ENCODE measurements around the gene IPO13.

Gene IPO13

GRCh38 chr1:43946236-43947060, at the start of gene IPO13:
IPO13 (plus strand) TSS chr1:43946950; CDS start chr1:43947601, 651 bp downstream.
- peak; percentile 63 for DNase-seq

DNA sequence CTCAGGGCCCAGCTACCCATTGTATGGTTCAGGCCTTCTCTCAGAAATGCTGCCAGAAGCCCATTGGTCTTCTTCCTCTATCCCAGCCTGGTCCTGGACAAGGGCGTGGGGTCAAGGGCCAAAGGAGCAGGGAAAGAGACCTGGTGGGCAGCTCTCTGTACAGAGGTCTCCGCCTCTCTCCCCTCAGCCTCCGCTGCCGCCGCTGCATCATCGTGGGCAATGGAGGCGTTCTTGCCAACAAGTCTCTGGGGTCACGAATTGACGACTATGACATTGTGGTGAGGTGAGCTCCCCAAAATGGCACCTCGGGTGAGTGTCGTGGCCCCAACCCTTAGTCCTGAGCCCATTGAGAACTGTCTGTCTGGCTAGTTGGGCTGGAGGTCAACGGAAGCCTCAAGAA, 47.8 kb upstream of the IPO13 start:
- DNase-seq, result no peak

GRCh38 chr1:43900386-43900785, 46.4 kb upstream of the IPO13 start:
- no peak for DNase-seq

- DNase-seq, result no peak
These were observed 45.4 kb upstream of the IPO13 start for GRCh38 chr1:43901196-43901961.

DNA sequence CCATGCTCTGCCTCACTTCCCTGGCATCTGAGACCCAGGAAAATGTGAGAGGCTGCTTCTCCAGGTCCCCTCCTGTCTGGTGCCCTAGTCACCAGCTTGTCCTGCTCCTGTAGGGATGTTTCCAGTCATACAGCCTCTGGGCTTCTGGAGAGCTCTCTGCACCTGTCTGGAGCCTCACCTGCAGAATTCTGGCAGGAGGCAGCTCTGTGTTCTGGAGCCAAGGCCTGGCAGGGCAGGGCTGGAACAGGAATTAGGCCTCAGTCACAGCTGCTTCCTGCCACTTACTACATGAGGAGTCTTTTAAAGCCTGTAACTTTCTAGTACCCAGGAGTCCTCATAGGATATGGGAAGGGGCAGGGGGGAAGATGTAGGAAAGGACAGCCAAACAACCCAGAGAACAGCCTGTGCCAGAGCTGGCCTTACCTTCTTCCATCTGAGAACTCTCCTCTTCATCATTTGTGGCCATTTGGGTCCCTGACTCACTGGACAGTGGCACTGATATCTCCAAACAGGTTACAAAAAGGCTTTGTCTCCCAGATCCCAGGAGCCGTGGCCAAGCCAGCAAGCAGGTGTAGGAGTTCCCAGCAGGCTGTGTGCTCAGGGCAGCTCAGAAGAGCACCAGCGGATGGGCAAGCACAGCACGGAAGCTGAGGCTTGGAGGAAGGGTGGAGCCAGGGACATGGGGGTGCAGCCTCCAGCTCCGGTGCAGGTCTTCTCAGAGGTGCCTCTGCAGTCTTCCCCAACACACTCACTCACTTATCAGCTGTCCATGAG, 44.5 kb upstream of the IPO13 start:
- no peak for DNase-seq

GRCh38 chr1:43904660-43905551, 41.8 kb upstream of the IPO13 start:
- no peak for DNase-seq

GRCh38 chr1:43908226-43908625, 38.5 kb upstream of the IPO13 start:
- no peak for DNase-seq

- no peak for DNase-seq
These were observed 37.9 kb upstream of the IPO13 start for GRCh38 chr1:43908858-43909257.

DNA sequence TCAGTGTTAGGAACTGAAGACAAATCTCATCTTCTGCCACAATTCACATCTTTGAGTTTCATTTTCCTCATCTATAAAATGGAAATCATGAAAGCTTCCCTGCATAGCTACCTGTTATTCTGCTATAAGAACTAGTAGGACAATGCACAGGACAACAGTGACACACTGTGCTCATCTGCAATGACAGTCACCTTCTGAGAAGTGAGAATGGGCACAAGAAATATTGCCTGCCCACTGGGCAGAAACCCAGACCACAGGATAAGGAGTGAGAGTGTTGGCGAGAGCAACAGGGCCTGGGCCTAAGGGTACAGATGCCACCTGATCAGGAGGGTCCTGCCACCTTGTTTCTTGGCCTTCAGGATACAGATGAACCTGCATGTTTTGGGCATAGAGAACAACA, 36.4 kb upstream of the IPO13 start:
- DNase-seq, result no peak

- DNase-seq, result no peak
These were observed 34.1 kb upstream of the IPO13 start for GRCh38 chr1:43912607-43913006.

- no peak for DNase-seq
These were observed 33.7 kb upstream of the IPO13 start for GRCh38 chr1:43913051-43913501.

DNA sequence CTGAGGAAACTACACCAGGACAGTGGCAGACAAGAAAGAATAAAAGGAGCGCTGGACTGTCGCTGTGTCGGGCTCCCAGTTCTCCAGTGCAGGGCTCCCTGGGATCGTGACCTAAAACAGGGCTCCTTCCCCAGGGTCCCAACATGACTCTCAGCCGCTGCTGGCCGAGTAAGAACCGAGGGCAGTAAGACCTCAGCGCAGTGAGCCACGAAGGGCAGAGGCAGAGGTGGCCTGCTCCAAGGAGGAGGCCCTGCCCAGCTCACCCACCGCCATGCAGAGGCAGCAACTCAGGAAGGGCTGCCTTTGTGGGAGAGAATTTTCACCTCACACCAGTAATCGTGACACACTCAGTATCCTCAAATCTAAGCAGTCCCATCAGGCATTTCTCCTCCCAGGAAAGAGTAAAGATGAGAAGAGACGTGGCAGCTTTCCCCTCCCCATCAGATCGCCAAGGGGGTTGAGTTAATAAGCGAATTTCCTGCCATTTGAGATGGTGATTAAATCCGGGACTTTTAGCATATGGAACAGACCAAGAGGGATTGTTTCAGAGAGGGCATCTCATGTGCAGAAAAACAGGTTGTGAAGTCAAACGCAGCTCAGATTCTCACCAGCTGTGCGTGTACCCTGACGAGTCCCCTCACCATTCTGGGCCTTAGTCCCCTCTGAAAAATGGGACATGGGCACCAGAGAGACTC, 32.9 kb upstream of the IPO13 start:
- no peak for DNase-seq

DNA sequence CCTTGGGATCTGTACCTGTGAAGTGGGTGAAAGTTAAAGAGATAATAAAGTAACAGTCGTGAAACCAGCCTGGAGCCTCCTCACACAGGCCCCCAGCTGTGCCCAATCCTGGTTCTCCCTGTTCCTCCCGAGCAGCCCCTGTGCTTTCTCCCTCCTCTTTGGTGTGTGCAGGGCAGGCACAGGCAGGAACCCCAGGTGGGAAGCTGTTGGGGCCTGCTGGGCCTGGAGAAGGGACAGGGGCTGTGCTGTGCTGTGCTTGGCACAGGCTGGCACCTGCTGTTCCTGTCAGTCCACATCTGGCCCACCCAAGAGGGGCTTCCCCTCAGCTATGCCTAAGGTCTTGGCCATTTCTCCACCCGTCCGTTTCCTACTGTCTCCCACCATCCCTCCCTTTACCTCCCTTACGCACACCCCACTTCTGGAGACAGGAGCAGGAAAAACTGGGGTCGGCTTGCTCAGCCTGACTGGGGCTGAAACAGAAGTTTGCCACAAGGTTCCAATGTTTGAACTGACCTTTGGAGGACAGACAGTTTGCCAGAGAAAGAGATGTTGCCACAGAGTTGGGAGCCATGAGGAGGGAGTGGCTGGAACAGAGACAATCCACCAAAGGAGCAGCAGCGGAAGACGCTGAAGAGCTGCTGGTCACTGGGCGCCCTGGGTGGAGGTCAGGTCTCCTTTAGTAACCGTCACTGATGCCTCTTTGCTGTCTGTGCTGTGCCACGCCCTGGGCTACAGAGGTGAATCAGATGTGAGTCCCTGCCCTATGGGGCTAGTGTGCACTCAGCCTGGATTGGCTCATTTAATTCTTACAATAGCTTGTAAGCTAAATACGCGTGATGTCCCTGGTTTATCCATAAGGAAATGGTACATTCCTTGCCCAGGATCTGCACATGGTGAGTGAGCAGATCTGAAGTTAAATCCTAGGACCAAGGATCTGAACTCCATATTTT, 31.9 kb upstream of the IPO13 start:
- DNase-seq, result no peak

DNA sequence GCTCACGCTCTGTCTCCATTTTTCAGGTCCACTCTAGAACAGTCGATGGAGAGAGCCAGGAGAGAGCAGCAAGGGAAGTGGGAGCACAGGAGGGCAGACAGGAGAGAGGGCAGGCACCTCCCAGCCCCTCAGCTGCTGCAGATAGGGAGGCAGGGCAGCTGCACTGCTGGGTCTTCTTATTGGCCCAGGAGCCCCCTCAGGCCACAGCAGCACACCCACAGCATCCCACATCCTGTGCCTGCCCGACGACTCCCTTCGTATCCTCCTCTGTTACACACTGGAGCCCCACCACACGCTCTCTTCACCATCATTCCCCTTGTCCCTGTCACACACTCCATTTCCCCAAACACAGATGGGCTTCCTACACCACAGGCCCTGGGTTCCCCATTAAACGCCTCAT, 26.8 kb upstream of the IPO13 start:
- no peak for DNase-seq

- DNase-seq, result no peak
These were observed 25.7 kb upstream of the IPO13 start for GRCh38 chr1:43921022-43921421.

DNA sequence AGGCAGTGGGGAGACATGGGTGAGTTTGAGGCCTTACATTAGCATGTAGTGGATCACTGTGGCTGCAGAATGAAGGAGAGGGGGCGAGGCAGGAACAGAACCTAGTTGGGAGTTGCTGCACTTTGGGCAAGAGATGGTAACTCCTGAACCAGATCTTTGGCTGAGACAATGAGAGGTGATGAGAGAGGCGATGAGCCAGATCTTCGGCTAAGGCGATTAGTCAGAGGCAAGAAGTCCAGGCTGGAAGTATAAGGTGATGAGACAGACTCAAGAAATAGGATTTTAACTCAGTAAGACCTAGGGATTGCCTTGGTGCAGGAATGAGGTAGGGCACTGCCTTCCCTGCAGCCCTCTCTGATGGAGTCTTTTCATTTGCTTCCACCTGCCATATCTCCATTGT, 22.2 kb upstream of the IPO13 start:
- DNase-seq, result no peak

GRCh38 chr1:43925846-43926245, 20.9 kb upstream of the IPO13 start:
- DNase-seq, result no peak

DNA sequence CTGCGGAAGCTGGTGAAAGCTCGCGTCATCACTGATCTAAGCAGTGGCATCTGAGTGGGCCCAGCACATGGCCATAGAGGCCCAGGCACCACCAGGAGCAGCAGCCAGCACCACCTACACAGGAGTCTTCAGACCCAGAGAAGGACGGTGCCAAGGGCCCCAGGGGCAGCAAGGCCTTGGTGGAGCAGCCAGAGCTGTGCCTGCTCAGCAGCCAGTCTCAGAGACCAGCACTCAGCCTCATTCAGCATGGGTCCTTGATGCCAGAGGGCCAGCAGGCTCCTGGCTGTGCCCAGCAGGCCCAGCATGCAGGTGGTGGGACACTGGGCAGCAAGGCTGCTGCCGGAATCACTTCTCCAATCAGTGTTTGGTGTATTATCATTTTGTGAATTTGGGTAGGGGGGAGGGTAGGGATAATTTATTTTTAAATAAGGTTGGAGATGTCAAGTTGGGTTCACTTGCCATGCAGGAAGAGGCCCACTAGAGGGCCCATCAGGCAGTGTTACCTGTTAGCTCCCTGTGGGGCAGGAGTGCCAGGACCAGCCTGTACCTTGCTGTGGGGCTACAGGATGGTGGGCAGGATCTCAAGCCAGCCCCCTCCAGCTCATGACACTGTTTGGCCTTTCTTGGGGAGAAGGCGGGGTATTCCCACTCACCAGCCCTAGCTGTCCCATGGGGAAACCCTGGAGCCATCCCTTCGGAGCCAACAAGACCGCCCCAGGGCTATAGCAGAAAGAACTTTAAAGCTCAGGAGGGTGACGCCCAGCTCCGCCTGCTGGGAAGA, 16.4 kb upstream of the IPO13 start:
- no peak for DNase-seq

DNA sequence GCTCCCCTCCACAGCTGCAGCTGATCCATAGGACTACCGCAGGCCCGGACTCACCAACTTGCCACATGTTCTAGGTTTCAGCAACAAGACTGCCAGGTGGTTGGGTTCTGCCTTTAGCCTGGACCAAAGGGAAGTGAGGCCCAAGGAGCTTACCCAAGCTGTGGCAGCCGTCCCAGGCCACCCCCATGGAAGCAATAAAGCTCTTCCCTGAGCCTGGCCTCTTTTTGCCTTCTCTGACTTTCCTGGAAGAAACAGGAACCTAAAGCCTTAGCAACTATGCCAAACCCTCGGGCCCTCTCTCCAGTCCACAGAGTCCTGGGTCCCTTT, 15.8 kb upstream of the IPO13 start:
- no peak for DNase-seq

All from NCI-H187 treated with DMSO at 0.1 percent for 48 hours (cell line).